Endothelial cell of umbilical vein (primary cell): ENCODE measurements around the gene OGFRL1. TPM values are rescaled to one million over a fixed set of nuclear protein-coding genes. Genes with fewer than 3 reads are reported as not detected.

Experiments used
- BruUV-seq: library from RNA; stranded (reverse); fragments of 400-500 nt; replicated peaks from 2 replicates; lab custom pipeline; 2021; lab: Mats Ljungman, UMichigan
- CTCF ChIA-PET: fragments of 300-600, 350-600 bp; sonication (Branson Sonifier 250); formaldehyde crosslinking; loops from one replicate; lab custom pipeline; 2021; ENCODE audit warnings: antibody characterized with exemption, inconsistent platforms; lab: Charles Lee
- POLR2A ChIA-PET: fragments of 300-600, 350-600 bp; sonication (Branson Sonifier 250); formaldehyde crosslinking; loops from one replicate; lab custom pipeline; 2021; ENCODE audit warnings: antibody characterized with exemption, inconsistent platforms; lab: Charles Lee
- DNase-seq: peaks from one replicate; pipeline ENCODE4 v3.0.0-alpha.2; 2011; ENCODE audit warnings: low read depth, low spot score
- FAIRE-seq: peaks from 2 replicates; lab custom pipeline; 2011; peaks lifted over from hg19 to GRCh38; lab: Jason Lieb, UNC
- H2AFZ ChIP-seq: 2 replicates; pipeline ENCODE4 v1.6.0; 2012; ENCODE audit warnings: low read depth, low read length, control low read depth, inconsistent platforms
- H3K27ac ChIP-seq: 2 replicates; pipeline ENCODE4 v1.5.1; 2011; ENCODE audit warnings: low read depth, mild to moderate bottlenecking, control low read depth, low read length, moderate library complexity; ENCODE audit not compliant: insufficient read depth
- H3K27me3 ChIP-seq, 2 experiments: 2 replicates each; pipeline versions ENCODE4 v1.6.0 to v1.6.1; 2011; ENCODE audit warnings: low read length in 2 of 2, mixed read lengths in 1 of 2; ENCODE audit not compliant: control insufficient read depth in 2 of 2, insufficient read depth in 2 of 2
- H3K36me3 ChIP-seq, 2 experiments: 2 replicates in 1 of 2; 3 replicates in 1 of 2; pipeline ENCODE4 v1.5.1; 2011; ENCODE audit warnings: low read length in 2 of 2, mild to moderate bottlenecking in 1 of 2, moderate library complexity in 1 of 2; ENCODE audit not compliant: control insufficient read depth in 2 of 2, insufficient read depth in 2 of 2; ENCODE audit errors: extremely low read depth in 1 of 2
- H3K4me1 ChIP-seq: 3 replicates; pipeline ENCODE4 v1.5.1; 2011; ENCODE audit warnings: mild to moderate bottlenecking, low read length; ENCODE audit not compliant: control insufficient read depth, insufficient read depth; ENCODE audit errors: extremely low read depth
- H3K4me2 ChIP-seq: 2 replicates; pipeline ENCODE4 v1.6.1; 2011; ENCODE audit warnings: low read length, control low read depth, mixed read lengths; ENCODE audit not compliant: insufficient read depth
- H3K4me3 ChIP-seq, 3 experiments: fragments of 200-600 bp in 1 of 3; sonication (generic), shearing (Covaris generic) in 1 of 3; replicated peaks in 1 of 3; 2 replicates each; pipeline ENCODE4 v1.5.1; 2011 to 2016; ENCODE audit warnings: control low read depth in 3 of 3, low read length in 3 of 3, mild to moderate bottlenecking in 2 of 3, inconsistent platforms in 1 of 3, low read depth in 1 of 3, moderate library complexity in 1 of 3; ENCODE audit not compliant: insufficient read depth in 1 of 3
- H3K79me2 ChIP-seq: 2 replicates; pipeline ENCODE4 v1.6.0; 2012; ENCODE audit warnings: low read length, inconsistent platforms; ENCODE audit not compliant: control insufficient read depth, insufficient read depth
- H3K9ac ChIP-seq: replicated peaks from 2 replicates; pipeline ENCODE3; 2011; ENCODE audit warnings: low read length, control low read depth; ENCODE audit not compliant: insufficient read depth; ENCODE audit errors: extremely low read depth
- H3K9me1 ChIP-seq: replicated peaks from 3 replicates; pipeline ENCODE4 v1.6.0; 2011; ENCODE audit warnings: mild to moderate bottlenecking, low read length; ENCODE audit not compliant: control insufficient read depth, insufficient read depth; ENCODE audit errors: extremely low read depth
- H3K9me3 ChIP-seq: replicated peaks from 2 replicates; pipeline ENCODE4 v1.5.1; 2012; ENCODE audit warnings: low read length, inconsistent platforms; ENCODE audit not compliant: control insufficient read depth, insufficient read depth
- H4K20me1 ChIP-seq: replicated peaks from 2 replicates; pipeline ENCODE3; 2011; ENCODE audit warnings: mild to moderate bottlenecking, low read length; ENCODE audit not compliant: control insufficient read depth, insufficient read depth; ENCODE audit errors: extremely low read depth
- EZH2 ChIP-seq: IDR thresholded peaks from 2 replicates; pipeline ENCODE4 v1.6.1; 2012; ENCODE audit warnings: borderline replicate concordance, low read depth, mild to moderate bottlenecking, moderate library complexity, low read length, inconsistent platforms; ENCODE audit not compliant: severe bottlenecking
- FOS ChIP-seq: IDR thresholded peaks from 2 replicates; pipeline ENCODE4 v1.6.1; 2011; ENCODE audit warnings: mild to moderate bottlenecking, low read length, moderate library complexity, borderline replicate concordance; ENCODE audit not compliant: insufficient read depth
- GATA2 ChIP-seq: IDR thresholded peaks from 2 replicates; pipeline ENCODE4 v1.7.0; 2011; ENCODE audit warnings: low read depth, mild to moderate bottlenecking, moderate library complexity, mixed read lengths, low read length; ENCODE audit not compliant: insufficient read length, insufficient read depth
- JUN ChIP-seq: IDR thresholded peaks from 2 replicates; pipeline ENCODE4 v1.6.1; 2011; ENCODE audit warnings: borderline replicate concordance, low read depth; ENCODE audit not compliant: insufficient read length, insufficient read depth
- MYC ChIP-seq: IDR thresholded peaks from one replicate; pipeline ENCODE4 v1.6.1; 2011; ENCODE audit warnings: mild to moderate bottlenecking, low read depth, low read length
- POLR2A ChIP-seq: IDR thresholded peaks from 2 replicates; pipeline ENCODE4 v1.6.1; 2012; ENCODE audit warnings: low read depth, mild to moderate bottlenecking, control low read depth, low read length
- POLR2AphosphoS5 ChIP-seq: IDR thresholded peaks from 2 replicates; pipeline ENCODE4 v1.6.1; 2012; ENCODE audit warnings: low read depth, mild to moderate bottlenecking, control low read depth, low read length, moderate library complexity; ENCODE audit not compliant: insufficient read depth
- dilution Hi-C: fragments of 300-500 bp; cut with MboI; formaldehyde crosslinking; loops from one replicate; pipeline ENCODE4 v1.15.0; 2019; ENCODE audit warnings: low sequenced_read_pairs; ENCODE audit not compliant: extremely low pct_ligation_motif_present
- intact Hi-C: fragments of 100-400 bp; cut with micrococcal nuclease; formaldehyde crosslinking; loops from one replicate; pipeline ENCODE4 v1.10.0; 2022
- polyA plus RNA-seq, 4 experiments: library from polyadenylated mRNA; depleted of rRNA in 3 of 4; stranded (reverse) in 3 of 4; unstranded in 1 of 4; fragments of >200 nt; gene quantifications; 2 replicates each; pipeline versions ENCODE4 v1.2.1 to v1.2.3, GENCODE V29; 2011 to 2012; ENCODE audit warnings: missing spikeins in 1 of 4
- total RNA-seq: library from RNA; stranded (reverse); gene quantifications from 2 replicates; pipeline ENCODE4 v1.2.3, GENCODE V29; 2021
- TF ChIP-seq, protein P1 (sequence below), 2 donors: IDR thresholded peaks; 1 replicate in 1 of 2; 2 replicates in 1 of 2; pipeline ENCODE4 v1.5.1; 2011; ENCODE audit warnings: low read length in 2 of 2, mild to moderate bottlenecking in 2 of 2, moderate library complexity in 2 of 2, control low read depth in 1 of 2, inconsistent platforms in 1 of 2, low read depth in 1 of 2; ENCODE audit not compliant: insufficient read depth in 1 of 2; ENCODE audit errors: extremely low read depth in 1 of 2
- TF ChIP-seq, protein P2 (sequence below): IDR thresholded peaks from 2 replicates; pipeline ENCODE4 v1.6.1; 2011; ENCODE audit not compliant: insufficient read depth, insufficient read length

OGFRL1 gene
- total and polyA plus RNA-seq, 2 donors (not counting 3 experiments of a cell fraction or from before 2014, with no cell fraction given), result 3.4 to 19.4 TPM

DNA sequence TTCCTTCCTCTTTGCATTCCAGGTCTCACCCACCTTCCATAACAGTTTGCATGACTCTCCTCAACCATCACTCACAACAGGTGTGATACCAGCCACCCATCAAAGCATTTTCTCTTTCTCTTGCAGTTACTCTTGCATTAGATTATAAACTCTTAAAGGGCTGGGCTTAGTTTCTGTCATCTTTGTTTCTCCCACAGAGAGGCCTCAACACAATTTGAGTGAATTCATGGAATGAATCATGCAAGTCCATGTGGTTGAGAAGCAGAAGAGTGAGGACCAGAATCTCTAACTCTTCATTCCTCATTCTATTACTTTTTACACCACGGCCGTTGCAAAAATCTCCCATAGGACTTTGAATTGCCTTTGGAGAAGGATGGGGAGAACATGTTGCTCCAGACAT, 31.4 kb downstream of the OGFRL1 start:
- no TSS peak for BruUV-seq
- Histone ChIP-seq H3K9ac (no peak overlapping the region), H3K4me3 (no peak overlapping the region), H3K9me3 (no peaks in the 10 kb centered on the region), H3K4me2 (no peak overlapping the region), H4K20me1 (no peaks in the 10 kb centered on the region), H3K36me3 (no peaks in the 10 kb centered on the region), H3K27me3 (no peaks in the 10 kb centered on the region), H3K4me1 (no peaks in the 10 kb centered on the region), H3K9me1 (no peaks in the 10 kb centered on the region), H2AFZ (no peak overlapping the region), H3K27ac (no peak overlapping the region), H3K79me2 (no peaks in the 10 kb centered on the region)
- DNase-seq, result no peak
- dilution Hi-C loops, result no loop called here
- no peak for FAIRE-seq
- intact Hi-C loops, result no loop called here
- TF ChIP-seq EZH2 (no peak), FOS (no peak), GATA2 (no peak), MYC (no peak), POLR2AphosphoS5 (no peak), JUN (no peak), POLR2A (no peak)
- TF ChIP-seq, protein P1, sequence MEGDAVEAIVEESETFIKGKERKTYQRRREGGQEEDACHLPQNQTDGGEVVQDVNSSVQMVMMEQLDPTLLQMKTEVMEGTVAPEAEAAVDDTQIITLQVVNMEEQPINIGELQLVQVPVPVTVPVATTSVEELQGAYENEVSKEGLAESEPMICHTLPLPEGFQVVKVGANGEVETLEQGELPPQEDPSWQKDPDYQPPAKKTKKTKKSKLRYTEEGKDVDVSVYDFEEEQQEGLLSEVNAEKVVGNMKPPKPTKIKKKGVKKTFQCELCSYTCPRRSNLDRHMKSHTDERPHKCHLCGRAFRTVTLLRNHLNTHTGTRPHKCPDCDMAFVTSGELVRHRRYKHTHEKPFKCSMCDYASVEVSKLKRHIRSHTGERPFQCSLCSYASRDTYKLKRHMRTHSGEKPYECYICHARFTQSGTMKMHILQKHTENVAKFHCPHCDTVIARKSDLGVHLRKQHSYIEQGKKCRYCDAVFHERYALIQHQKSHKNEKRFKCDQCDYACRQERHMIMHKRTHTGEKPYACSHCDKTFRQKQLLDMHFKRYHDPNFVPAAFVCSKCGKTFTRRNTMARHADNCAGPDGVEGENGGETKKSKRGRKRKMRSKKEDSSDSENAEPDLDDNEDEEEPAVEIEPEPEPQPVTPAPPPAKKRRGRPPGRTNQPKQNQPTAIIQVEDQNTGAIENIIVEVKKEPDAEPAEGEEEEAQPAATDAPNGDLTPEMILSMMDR (IDR thresholded peaks at IDR 0.05; ENCODE audit: extremely low read depth in 1 of 2, insufficient read depth in 1 of 2, low read depth in 1 of 2, low read length in 2 of 2), result no peak
- TF ChIP-seq, protein P2, sequence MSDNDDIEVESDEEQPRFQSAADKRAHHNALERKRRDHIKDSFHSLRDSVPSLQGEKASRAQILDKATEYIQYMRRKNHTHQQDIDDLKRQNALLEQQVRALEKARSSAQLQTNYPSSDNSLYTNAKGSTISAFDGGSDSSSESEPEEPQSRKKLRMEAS, result no peak
- POLR2A ChIA-PET, result no interaction called here
- CTCF ChIA-PET, result interaction anchor here (1.1 kb wide), 1 partner anchor 7 kb away, joined by 3 read pairs; no protein-coding TSS in a partner anchor
